HepG2 (cell line): ENCODE data around the gene MBTPS1. TPM values are rescaled to one million over a fixed set of nuclear protein-coding genes. Genes with fewer than 3 reads are reported as not detected.

Source experiments
- ARHGAP35 ChIP-seq: sonication (generic); formaldehyde crosslinking; IDR thresholded peaks from 2 replicates; pipeline ENCODE4 v1.9.0; 2022; ENCODE audit warnings: mild to moderate bottlenecking, inconsistent platforms, moderate library complexity, missing genetic modification reagents, borderline replicate concordance
- HNRNPK ChIP-seq: fragments of 200-400 bp; formaldehyde crosslinking; IDR thresholded peaks from 2 replicates; pipeline ENCODE4 v1.6.1; 2018; ENCODE audit warnings: low read length, low read depth, moderate library complexity, mild to moderate bottlenecking; ENCODE audit not compliant: poor library complexity, severe bottlenecking
- MEIS2 ChIP-seq: sonication (generic); formaldehyde crosslinking; IDR thresholded peaks from 2 replicates; pipeline ENCODE4 v1.9.0; 2021; ENCODE audit warnings: mild to moderate bottlenecking, missing genetic modification reagents
- NFRKB ChIP-seq: fragments of 450-650 bp; IDR thresholded peaks from 2 replicates; pipeline ENCODE4 v1.6.1; 2017
- SMAD9 ChIP-seq: sonication (generic); formaldehyde crosslinking; IDR thresholded peaks from 2 replicates; pipeline ENCODE4 v1.5.1; 2020; ENCODE audit warnings: mild to moderate bottlenecking, missing genetic modification reagents
- SP4 ChIP-seq: sonication (generic); formaldehyde crosslinking; IDR thresholded peaks from 2 replicates; pipeline ENCODE4 v1.8.1; 2023; ENCODE audit warnings: mild to moderate bottlenecking, missing genetic modification reagents
- XRCC5 ChIP-seq: fragments of 200-400 bp; formaldehyde crosslinking; optimal IDR thresholded peaks from 2 replicates; pipeline ENCODE3; 2017; ENCODE audit warnings: mild to moderate bottlenecking, low read length
- ZBTB39 ChIP-seq: sonication (generic); formaldehyde crosslinking; IDR thresholded peaks from 2 replicates; pipeline ENCODE4 v1.5.0; 2020; ENCODE audit warnings: missing genetic modification reagents
- ZNF274 ChIP-seq: sonication (generic); formaldehyde crosslinking; IDR thresholded peaks from 2 replicates; pipeline ENCODE4 v1.5.1; 2020; ENCODE audit warnings: mild to moderate bottlenecking, missing genetic modification reagents
- ZNF276 ChIP-seq: sonication (generic); formaldehyde crosslinking; IDR thresholded peaks from 2 replicates; pipeline ENCODE4 v1.4.0; 2020; ENCODE audit warnings: mild to moderate bottlenecking, low read depth, missing genetic modification reagents
- ZNF567 ChIP-seq: sonication (generic); formaldehyde crosslinking; IDR thresholded peaks from 2 replicates; pipeline ENCODE4 v1.8.1; 2023; ENCODE audit warnings: mild to moderate bottlenecking, missing genetic modification reagents, borderline replicate concordance
- ZNF780A ChIP-seq: sonication (generic); formaldehyde crosslinking; IDR thresholded peaks from 2 replicates; pipeline ENCODE4 v1.8.0; 2022; ENCODE audit warnings: mild to moderate bottlenecking, missing genetic modification reagents, moderate library complexity
- polyA plus RNA-seq, 8 experiments: library from polyadenylated mRNA; depleted of rRNA in 3 of 8; stranded (reverse) in 7 of 8; unstranded in 1 of 8; fragments of >200 nt; fragmentation: Illumina TruSeq in 4 of 8; extraction: Trizol in 4 of 8; gene quantifications; 2 replicates each; pipeline versions ENCODE4 v1.2.1 to v1.2.3, GENCODE V29; 2011 to 2016; ENCODE audit warnings: low read depth in 4 of 8, missing spikeins in 1 of 8, mixed read lengths in 1 of 8; ENCODE audit not compliant: insufficient read depth in 1 of 8
- total RNA-seq, 5 experiments: library from RNA; depleted of rRNA; stranded (reverse); fragments of >200 nt; fragmentation: Illumina TruSeq; extraction: Trizol; gene quantifications; 2 replicates each; pipeline ENCODE4 v1.2.3, GENCODE V29; 2016; ENCODE audit warnings: low read depth in 1 of 5
- TF ChIP-seq, protein P1 (sequence below): sonication (generic); formaldehyde crosslinking; IDR thresholded peaks from 2 replicates; pipeline ENCODE4 v1.5.1; 2020; ENCODE audit warnings: mild to moderate bottlenecking, missing genetic modification reagents, moderate library complexity
- TF ChIP-seq, protein P2 (sequence below): sonication (generic); formaldehyde crosslinking; IDR thresholded peaks from 2 replicates; pipeline ENCODE4 v1.5.1; 2020; ENCODE audit warnings: missing genetic modification reagents, mild to moderate bottlenecking, borderline replicate concordance

The MBTPS1 gene
- total and polyA plus RNA-seq, 2 of the 13 experiments (the other 11 are each of a cell fraction or from before 2014, with no cell fraction given) = 56.7 to 91.3 TPM

GRCh38 chr16:84013787-84014569 is 102.8 kb downstream of the MBTPS1 start (continued):
- TF ChIP-seq, protein P1, sequence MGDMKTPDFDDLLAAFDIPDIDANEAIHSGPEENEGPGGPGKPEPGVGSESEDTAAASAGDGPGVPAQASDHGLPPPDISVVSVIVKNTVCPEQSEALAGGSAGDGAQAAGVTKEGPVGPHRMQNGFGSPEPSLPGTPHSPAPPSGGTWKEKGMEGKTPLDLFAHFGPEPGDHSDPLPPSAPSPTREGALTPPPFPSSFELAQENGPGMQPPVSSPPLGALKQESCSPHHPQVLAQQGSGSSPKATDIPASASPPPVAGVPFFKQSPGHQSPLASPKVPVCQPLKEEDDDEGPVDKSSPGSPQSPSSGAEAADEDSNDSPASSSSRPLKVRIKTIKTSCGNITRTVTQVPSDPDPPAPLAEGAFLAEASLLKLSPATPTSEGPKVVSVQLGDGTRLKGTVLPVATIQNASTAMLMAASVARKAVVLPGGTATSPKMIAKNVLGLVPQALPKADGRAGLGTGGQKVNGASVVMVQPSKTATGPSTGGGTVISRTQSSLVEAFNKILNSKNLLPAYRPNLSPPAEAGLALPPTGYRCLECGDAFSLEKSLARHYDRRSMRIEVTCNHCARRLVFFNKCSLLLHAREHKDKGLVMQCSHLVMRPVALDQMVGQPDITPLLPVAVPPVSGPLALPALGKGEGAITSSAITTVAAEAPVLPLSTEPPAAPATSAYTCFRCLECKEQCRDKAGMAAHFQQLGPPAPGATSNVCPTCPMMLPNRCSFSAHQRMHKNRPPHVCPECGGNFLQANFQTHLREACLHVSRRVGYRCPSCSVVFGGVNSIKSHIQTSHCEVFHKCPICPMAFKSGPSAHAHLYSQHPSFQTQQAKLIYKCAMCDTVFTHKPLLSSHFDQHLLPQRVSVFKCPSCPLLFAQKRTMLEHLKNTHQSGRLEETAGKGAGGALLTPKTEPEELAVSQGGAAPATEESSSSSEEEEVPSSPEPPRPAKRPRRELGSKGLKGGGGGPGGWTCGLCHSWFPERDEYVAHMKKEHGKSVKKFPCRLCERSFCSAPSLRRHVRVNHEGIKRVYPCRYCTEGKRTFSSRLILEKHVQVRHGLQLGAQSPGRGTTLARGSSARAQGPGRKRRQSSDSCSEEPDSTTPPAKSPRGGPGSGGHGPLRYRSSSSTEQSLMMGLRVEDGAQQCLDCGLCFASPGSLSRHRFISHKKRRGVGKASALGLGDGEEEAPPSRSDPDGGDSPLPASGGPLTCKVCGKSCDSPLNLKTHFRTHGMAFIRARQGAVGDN = peak; percentile 22; the same call in 1 of the 2 replicates
- no peak for TF ChIP-seq ARHGAP35 (CRISPR knock-in tag)
- TF ChIP-seq XRCC5 = peak; percentile 11
- TF ChIP-seq HNRNPK = no peak
- TF ChIP-seq, protein P2, sequence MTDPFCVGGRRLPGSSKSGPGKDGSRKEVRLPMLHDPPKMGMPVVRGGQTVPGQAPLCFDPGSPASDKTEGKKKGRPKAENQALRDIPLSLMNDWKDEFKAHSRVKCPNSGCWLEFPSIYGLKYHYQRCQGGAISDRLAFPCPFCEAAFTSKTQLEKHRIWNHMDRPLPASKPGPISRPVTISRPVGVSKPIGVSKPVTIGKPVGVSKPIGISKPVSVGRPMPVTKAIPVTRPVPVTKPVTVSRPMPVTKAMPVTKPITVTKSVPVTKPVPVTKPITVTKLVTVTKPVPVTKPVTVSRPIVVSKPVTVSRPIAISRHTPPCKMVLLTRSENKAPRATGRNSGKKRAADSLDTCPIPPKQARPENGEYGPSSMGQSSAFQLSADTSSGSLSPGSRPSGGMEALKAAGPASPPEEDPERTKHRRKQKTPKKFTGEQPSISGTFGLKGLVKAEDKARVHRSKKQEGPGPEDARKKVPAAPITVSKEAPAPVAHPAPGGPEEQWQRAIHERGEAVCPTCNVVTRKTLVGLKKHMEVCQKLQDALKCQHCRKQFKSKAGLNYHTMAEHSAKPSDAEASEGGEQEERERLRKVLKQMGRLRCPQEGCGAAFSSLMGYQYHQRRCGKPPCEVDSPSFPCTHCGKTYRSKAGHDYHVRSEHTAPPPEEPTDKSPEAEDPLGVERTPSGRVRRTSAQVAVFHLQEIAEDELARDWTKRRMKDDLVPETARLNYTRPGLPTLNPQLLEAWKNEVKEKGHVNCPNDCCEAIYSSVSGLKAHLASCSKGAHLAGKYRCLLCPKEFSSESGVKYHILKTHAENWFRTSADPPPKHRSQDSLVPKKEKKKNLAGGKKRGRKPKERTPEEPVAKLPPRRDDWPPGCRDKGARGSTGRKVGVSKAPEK (CRISPR knock-in tag) = no peak
- no peak for TF ChIP-seq ZNF567 (CRISPR knock-in tag)
- no peak for TF ChIP-seq ZBTB39 (CRISPR knock-in tag)
- TF ChIP-seq MEIS2 = no peak
- no peak for TF ChIP-seq ZNF780A
- TF ChIP-seq SMAD9 (CRISPR knock-in tag) = no peak
- peak; percentile 92 for TF ChIP-seq SP4
- TF ChIP-seq NFRKB = no peak
- no peak for TF ChIP-seq ZNF276
- TF ChIP-seq ZNF274 (CRISPR knock-in tag) = no peak
